HEK293 (cell line): Measurements from ENCODE around the gene BRI3.

Experiments used
- CTCF ChIA-PET: fragments of 350-600 bp; formaldehyde crosslinking; extraction: SDS; loops from one replicate; lab custom pipeline; 2021; ENCODE audit warnings: antibody characterized with exemption; lab: Yijun Ruan, JAX
- POLR2A ChIA-PET: fragments of 300-600 bp; formaldehyde crosslinking; extraction: SDS; loops from one replicate; lab custom pipeline; 2020; ENCODE audit warnings: antibody characterized with exemption, inconsistent platforms; lab: Yijun Ruan, JAX
- H3K27ac ChIP-seq: fragments of 200-500 bp; sonication (Bioruptor generic); 2 replicates; pipeline ENCODE4 v1.5.1; 2014; ENCODE audit warnings: low read depth, low read length, control low read depth, inconsistent platforms; ENCODE audit errors: extremely low read depth
- H3K36me3 ChIP-seq, 2 experiments: fragments of 200-500 bp in 1 of 2; sonication (Bioruptor generic) in 1 of 2; 1 replicate in 1 of 2; 2 replicates in 1 of 2; pipeline ENCODE4 v1.5.1; 2014 to 2017; ENCODE audit warnings: inconsistent platforms in 2 of 2, low read length in 2 of 2; ENCODE audit not compliant: control insufficient read depth in 2 of 2, insufficient read depth in 1 of 2
- H3K4me1 ChIP-seq: fragments of 200-500 bp; sonication (Bioruptor generic); 2 replicates; pipeline ENCODE4 v1.5.1; 2014; ENCODE audit warnings: mild to moderate bottlenecking, low read length, inconsistent platforms; ENCODE audit not compliant: control insufficient read depth, insufficient read depth
- H3K4me3 ChIP-seq: 2 replicates; pipeline ENCODE4 v1.5.1; 2011; ENCODE audit warnings: low read depth, mild to moderate bottlenecking, control low read depth, low read length, moderate library complexity
- H3K9me3 ChIP-seq: fragments of 200-500 bp; sonication (Bioruptor generic); 2 replicates; pipeline ENCODE4 v1.5.1; 2014; ENCODE audit warnings: low read depth, low read length, inconsistent platforms; ENCODE audit not compliant: control insufficient read depth, insufficient read depth
- EGR2 ChIP-seq: fragments of 450-650 bp; formaldehyde crosslinking; IDR thresholded peaks from 2 replicates; pipeline ENCODE4 v1.5.1; 2016; ENCODE audit warnings: low read depth, missing biosample characterization, missing genetic modification characterization
- GFI1B ChIP-seq: fragments of 450-650 bp; formaldehyde crosslinking; IDR thresholded peaks from 2 replicates; pipeline ENCODE4 v1.5.1; 2016; ENCODE audit warnings: missing biosample characterization, missing genetic modification characterization
- GLI4 ChIP-seq: fragments of 450-650 bp; formaldehyde crosslinking; IDR thresholded peaks from 2 replicates; pipeline ENCODE4 v1.5.1; 2016; ENCODE audit warnings: missing biosample characterization, missing genetic modification characterization
- MEIS1 ChIP-seq: sonication (generic); formaldehyde crosslinking; IDR thresholded peaks from 2 replicates; pipeline ENCODE4 v1.8.1; 2022; ENCODE audit warnings: missing genetic modification reagents, mild to moderate bottlenecking, borderline replicate concordance
- PRDM1 ChIP-seq: fragments of 450-650 bp; formaldehyde crosslinking; IDR thresholded peaks from 2 replicates; pipeline ENCODE4; 2016; ENCODE audit warnings: missing biosample characterization, missing genetic modification characterization
- REPIN1 ChIP-seq: fragments of 450-650 bp; formaldehyde crosslinking; IDR thresholded peaks from 2 replicates; pipeline ENCODE4 v1.5.1; 2017; ENCODE audit warnings: missing biosample characterization, missing genetic modification characterization, low read depth
- SP7 ChIP-seq: fragments of 450-650 bp; formaldehyde crosslinking; IDR thresholded peaks from 2 replicates; pipeline ENCODE4 v1.5.1; 2016; ENCODE audit warnings: missing biosample characterization, missing genetic modification characterization
- TRIM28 ChIP-seq: IDR thresholded peaks from 2 replicates; pipeline ENCODE4 v1.6.1; 2011; ENCODE audit warnings: low read length, control low read depth, borderline replicate concordance
- ZBTB44 ChIP-seq: fragments of 450-650 bp; IDR thresholded peaks from 2 replicates; pipeline ENCODE4 v1.5.1; 2018; ENCODE audit warnings: missing biosample characterization, mild to moderate bottlenecking, missing genetic modification characterization
- ZBTB7A ChIP-seq: fragments of 450-650 bp; formaldehyde crosslinking; IDR thresholded peaks from 2 replicates; pipeline ENCODE4 v1.5.1; 2016; ENCODE audit warnings: low read depth, missing biosample characterization, missing genetic modification characterization
- ZNF140 ChIP-seq: fragments of 450-650 bp; formaldehyde crosslinking; IDR thresholded peaks from 2 replicates; pipeline ENCODE4 v1.5.1; 2016; ENCODE audit warnings: missing biosample characterization, missing genetic modification characterization
- ZNF19 ChIP-seq: fragments of 450-650 bp; formaldehyde crosslinking; IDR thresholded peaks from 2 replicates; pipeline ENCODE4; 2016; ENCODE audit warnings: missing biosample characterization, missing genetic modification characterization, low read depth
- ZNF2 ChIP-seq: fragments of 450-650 bp; formaldehyde crosslinking; IDR thresholded peaks from 2 replicates; pipeline ENCODE4 v1.5.1; 2016; ENCODE audit warnings: missing biosample characterization, missing genetic modification characterization
- ZNF248 ChIP-seq: fragments of 450-650 bp; formaldehyde crosslinking; IDR thresholded peaks from 2 replicates; pipeline ENCODE4 v1.5.1; 2017; ENCODE audit warnings: missing biosample characterization, missing genetic modification characterization
- ZNF747 ChIP-seq: fragments of 450-650 bp; formaldehyde crosslinking; IDR thresholded peaks from 2 replicates; pipeline ENCODE4 v1.5.1; 2016; ENCODE audit warnings: missing biosample characterization, missing genetic modification characterization
- ZNF792 ChIP-seq: fragments of 450-650 bp; formaldehyde crosslinking; IDR thresholded peaks from 2 replicates; pipeline ENCODE4 v1.5.1; 2016; ENCODE audit warnings: missing biosample characterization, missing genetic modification characterization
- ZSCAN18 ChIP-seq: fragments of 450-650 bp; formaldehyde crosslinking; IDR thresholded peaks from 2 replicates; pipeline ENCODE4 v1.5.1; 2016; ENCODE audit warnings: missing biosample characterization, missing genetic modification characterization
- ZSCAN23 ChIP-seq: fragments of 450-650 bp; formaldehyde crosslinking; IDR thresholded peaks from 2 replicates; pipeline ENCODE4 v1.5.1; 2016; ENCODE audit warnings: missing biosample characterization, missing genetic modification characterization
- TF ChIP-seq, protein P1 (sequence below): fragments of 450-650 bp; formaldehyde crosslinking; IDR thresholded peaks from 2 replicates; pipeline ENCODE4 v1.5.1; 2016; ENCODE audit warnings: missing biosample characterization, missing genetic modification characterization, borderline replicate concordance

The BRI3 gene

GRCh38 chr7:98265841-98266271 is 15.6 kb upstream of the BRI3 start:
- H3K27ac ChIP-seq, result no peak overlapping the region
- no peaks in the 10 kb centered on the region for H3K4me1 ChIP-seq
- H3K4me3 ChIP-seq, result no peak overlapping the region
- H3K9me3 ChIP-seq, result no peaks in the 10 kb centered on the region
- TF ChIP-seq ZNF792 (tag by site-specific recombination), result no peak
- TF ChIP-seq TRIM28, result no peak
- TF ChIP-seq, protein P1, sequence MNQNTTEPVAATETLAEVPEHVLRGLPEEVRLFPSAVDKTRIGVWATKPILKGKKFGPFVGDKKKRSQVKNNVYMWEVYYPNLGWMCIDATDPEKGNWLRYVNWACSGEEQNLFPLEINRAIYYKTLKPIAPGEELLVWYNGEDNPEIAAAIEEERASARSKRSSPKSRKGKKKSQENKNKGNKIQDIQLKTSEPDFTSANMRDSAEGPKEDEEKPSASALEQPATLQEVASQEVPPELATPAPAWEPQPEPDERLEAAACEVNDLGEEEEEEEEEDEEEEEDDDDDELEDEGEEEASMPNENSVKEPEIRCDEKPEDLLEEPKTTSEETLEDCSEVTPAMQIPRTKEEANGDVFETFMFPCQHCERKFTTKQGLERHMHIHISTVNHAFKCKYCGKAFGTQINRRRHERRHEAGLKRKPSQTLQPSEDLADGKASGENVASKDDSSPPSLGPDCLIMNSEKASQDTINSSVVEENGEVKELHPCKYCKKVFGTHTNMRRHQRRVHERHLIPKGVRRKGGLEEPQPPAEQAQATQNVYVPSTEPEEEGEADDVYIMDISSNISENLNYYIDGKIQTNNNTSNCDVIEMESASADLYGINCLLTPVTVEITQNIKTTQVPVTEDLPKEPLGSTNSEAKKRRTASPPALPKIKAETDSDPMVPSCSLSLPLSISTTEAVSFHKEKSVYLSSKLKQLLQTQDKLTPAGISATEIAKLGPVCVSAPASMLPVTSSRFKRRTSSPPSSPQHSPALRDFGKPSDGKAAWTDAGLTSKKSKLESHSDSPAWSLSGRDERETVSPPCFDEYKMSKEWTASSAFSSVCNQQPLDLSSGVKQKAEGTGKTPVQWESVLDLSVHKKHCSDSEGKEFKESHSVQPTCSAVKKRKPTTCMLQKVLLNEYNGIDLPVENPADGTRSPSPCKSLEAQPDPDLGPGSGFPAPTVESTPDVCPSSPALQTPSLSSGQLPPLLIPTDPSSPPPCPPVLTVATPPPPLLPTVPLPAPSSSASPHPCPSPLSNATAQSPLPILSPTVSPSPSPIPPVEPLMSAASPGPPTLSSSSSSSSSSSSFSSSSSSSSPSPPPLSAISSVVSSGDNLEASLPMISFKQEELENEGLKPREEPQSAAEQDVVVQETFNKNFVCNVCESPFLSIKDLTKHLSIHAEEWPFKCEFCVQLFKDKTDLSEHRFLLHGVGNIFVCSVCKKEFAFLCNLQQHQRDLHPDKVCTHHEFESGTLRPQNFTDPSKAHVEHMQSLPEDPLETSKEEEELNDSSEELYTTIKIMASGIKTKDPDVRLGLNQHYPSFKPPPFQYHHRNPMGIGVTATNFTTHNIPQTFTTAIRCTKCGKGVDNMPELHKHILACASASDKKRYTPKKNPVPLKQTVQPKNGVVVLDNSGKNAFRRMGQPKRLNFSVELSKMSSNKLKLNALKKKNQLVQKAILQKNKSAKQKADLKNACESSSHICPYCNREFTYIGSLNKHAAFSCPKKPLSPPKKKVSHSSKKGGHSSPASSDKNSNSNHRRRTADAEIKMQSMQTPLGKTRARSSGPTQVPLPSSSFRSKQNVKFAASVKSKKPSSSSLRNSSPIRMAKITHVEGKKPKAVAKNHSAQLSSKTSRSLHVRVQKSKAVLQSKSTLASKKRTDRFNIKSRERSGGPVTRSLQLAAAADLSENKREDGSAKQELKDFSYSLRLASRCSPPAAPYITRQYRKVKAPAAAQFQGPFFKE (tag by site-specific recombination), result no peak
- no peak for TF ChIP-seq EGR2 (tag by site-specific recombination)
- no peak for TF ChIP-seq ZSCAN18 (tag by site-specific recombination)
- TF ChIP-seq ZNF140 (tag by site-specific recombination), result no peak
- no peak for TF ChIP-seq ZNF747 (tag by site-specific recombination)
- no peak for TF ChIP-seq GLI4 (tag by site-specific recombination)
- TF ChIP-seq ZNF19 (tag by site-specific recombination), result no peak
- no peak for TF ChIP-seq ZBTB44 (tag by site-specific recombination)
- TF ChIP-seq ZNF248 (tag by site-specific recombination), result no peak
- TF ChIP-seq ZBTB7A (tag by site-specific recombination), result no peak
- no peak for TF ChIP-seq GFI1B
- no peak for TF ChIP-seq ZSCAN23
- TF ChIP-seq SP7 (tag by site-specific recombination), result no peak
- H3K36me3 ChIP-seq, result peaks cover 0 to 7% of the 10 kb centered on the region in 2 experiments; a peak in 2 of 3 replicates
- ChIA-PET POLR2A (interaction anchor here (1.0 kb wide), 1 partner anchor 12 kb away, joined by 4 read pairs; no protein-coding TSS in a partner anchor), CTCF (interaction anchor here (0.6 kb wide), 1 partner anchor 17 kb away, joined by 4 read pairs; no protein-coding TSS in a partner anchor)

DNA sequence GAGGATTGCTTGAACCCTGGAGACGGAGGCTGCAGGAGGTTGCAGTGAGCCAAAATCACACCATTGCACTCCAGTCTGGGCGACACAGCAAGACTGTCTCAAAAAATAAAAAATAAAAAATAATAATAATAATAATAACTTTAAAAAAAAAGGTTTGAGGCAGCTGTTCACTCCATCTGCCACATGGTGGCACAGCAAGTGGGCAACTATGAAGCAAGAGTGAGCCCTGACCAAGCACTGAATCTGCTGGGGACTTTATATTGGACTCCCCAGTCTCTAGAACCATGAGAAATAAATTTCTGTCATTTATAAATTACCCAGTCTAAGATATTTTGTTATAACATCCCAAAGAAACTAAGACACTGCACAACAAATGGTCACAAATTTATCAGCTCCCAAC is 14.6 kb upstream of the BRI3 start:
- H3K4me1 ChIP-seq, result no peaks in the 10 kb centered on the region
- H3K36me3 ChIP-seq, result no peaks in the 10 kb centered on the region; a peak in 1 of 3 replicates
- no peaks in the 10 kb centered on the region for H3K9me3 ChIP-seq
- no peak overlapping the region for H3K4me3 ChIP-seq
- CTCF ChIA-PET, result interaction anchor here (0.6 to 0.7 kb wide), 2 partner anchors 169 to 180 kb away, joined by 3 to 5 read pairs; no protein-coding TSS in a partner anchor
- POLR2A ChIA-PET, result interaction anchor here (0.7 kb wide), 1 partner anchor 464 kb away, joined by 3 read pairs; no protein-coding TSS in a partner anchor
- TF ChIP-seq PRDM1 (tag by site-specific recombination), result no peak
- TF ChIP-seq MEIS1 (CRISPR knock-in tag), result no peak
- no peak for TF ChIP-seq ZNF2 (tag by site-specific recombination)
- TF ChIP-seq TRIM28, result no peak
- no peak for TF ChIP-seq ZNF248 (tag by site-specific recombination)
- TF ChIP-seq REPIN1, result no peak
- H3K27ac ChIP-seq, result no peak overlapping the region
